ENCODE data around the gene ITGB4. TPM values are rescaled to one million over a fixed set of nuclear protein-coding genes. Genes with fewer than 3 reads are reported as not detected.

Gene ITGB4
- total and polyA plus RNA-seq, 5 donors, result 12.7 to 29.7 (median 20.3) TPM

DNA sequence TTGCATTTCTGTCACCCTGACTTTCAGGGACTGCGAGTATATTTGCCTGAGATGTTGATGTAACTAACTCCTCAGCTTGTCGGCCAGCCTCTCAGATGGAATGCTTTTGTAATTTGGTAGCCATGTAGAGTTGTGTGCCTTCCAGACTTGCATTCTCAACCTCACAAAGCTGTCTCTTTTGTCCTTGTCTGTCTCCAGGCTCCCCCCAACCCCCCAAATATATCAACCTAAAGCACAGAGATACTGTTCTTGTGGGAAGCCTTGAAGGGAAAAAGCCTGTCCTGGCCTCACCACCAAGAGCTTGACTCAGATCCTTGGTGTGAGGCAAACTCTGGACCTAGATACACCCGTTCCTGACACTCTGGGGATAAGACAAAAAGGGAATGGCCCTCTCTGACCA is 35.8 kb upstream of the ITGB4 start:
- no peak for DNase-seq
- Histone ChIP-seq H3K27me3 (ENCODE audit: control insufficient read depth, insufficient read depth) (no peaks in the 10 kb centered on the region), H3K4me3 (ENCODE audit: low read length) (no peak overlapping the region), H3K4me1 (ENCODE audit: control insufficient read depth, insufficient read depth, low read length) (peaks cover 24% of the 10 kb centered on the region), H3K9me3 (ENCODE audit: control insufficient read depth, low read length) (no peaks in the 10 kb centered on the region), H3K27ac (ENCODE audit: low read length) (peak overlapping the region; percentile 39)
- 62% methylated on average over 3 of the region's 3 CpGs for whole genome bisulfite sequencing
- intact Hi-C loops (cut with DNase I), result no loop called here
- ATAC-seq, result no peak

DNA sequence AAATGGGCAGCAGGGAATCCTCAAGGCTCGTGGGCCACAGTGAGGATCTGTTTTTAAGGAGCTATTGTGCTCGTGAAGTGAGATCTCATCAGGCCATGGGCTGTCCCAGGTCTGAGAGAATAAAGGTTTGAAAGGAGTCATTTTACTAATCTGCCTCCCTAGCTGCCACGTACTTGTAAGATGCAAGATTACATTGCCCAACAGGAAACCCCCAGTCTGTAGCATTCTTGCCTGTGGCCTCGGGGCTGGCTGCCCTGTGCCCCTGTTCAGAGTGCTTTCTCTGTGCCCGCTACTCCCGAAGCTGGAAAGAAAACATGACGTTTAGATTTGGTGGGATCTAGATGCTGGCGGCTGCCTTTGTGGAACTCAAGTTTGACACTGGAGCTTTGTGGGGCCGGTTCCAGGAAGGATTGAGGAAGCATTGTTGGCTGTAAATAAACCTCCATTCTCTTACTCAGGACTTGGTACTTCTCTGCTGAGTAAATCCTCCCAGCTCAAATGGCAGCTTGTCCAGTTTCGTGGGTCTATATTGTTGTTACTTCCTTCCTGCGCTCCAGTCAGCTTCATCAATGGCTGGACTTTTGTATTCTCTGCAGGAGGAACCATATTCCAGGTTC is 32.9 kb upstream of the ITGB4 start:
- intact Hi-C loops (cut with DNase I), result no loop called here
- no peaks in the 10 kb centered on the region for H3K27me3 ChIP-seq (ENCODE audit: control insufficient read depth, insufficient read depth)
- H3K4me3 ChIP-seq (ENCODE audit: low read length), result no peak overlapping the region
- H3K27ac ChIP-seq (ENCODE audit: low read length), result peak overlapping the region; percentile 53
- 53% methylated on average over 11 of the region's 11 CpGs for WGBS
- H3K4me1 ChIP-seq (ENCODE audit: control insufficient read depth, insufficient read depth, low read length), result peaks cover 24% of the 10 kb centered on the region
- H3K9me3 ChIP-seq (ENCODE audit: control insufficient read depth, low read length), result no peaks in the 10 kb centered on the region
- ATAC-seq, result peak in 1 of 2 donors; percentile 40
- peak in 1 of 3 donors; percentile 52 for DNase-seq

DNA sequence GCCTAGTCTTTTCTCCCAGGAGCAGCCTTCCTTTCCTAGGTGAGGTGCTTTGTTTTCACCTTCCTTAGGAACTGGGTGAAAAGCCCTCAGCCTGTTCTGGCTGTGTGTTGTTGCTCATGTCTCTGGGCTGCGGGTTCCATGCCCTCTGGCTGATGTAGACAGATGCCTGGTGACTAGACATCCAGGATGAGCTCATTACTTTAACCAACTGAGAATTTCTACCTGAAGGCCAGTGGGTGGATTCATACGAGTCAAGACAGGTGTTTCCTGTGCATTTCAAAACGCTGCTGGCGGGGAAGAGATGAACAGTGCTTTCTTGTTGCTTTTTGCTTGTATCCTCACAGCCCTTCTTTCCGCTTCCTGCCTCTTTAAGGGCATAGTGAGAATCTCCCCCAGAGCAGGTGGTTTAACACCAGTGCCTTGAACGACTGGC is 31.8 kb upstream of the ITGB4 start:
- no peak overlapping the region for H3K4me3 ChIP-seq (ENCODE audit: low read length)
- 80% methylated on average over 6 of the region's 6 CpGs for WGBS
- H3K4me1 ChIP-seq (ENCODE audit: control insufficient read depth, insufficient read depth, low read length), result peaks cover 21% of the 10 kb centered on the region
- intact Hi-C loops (cut with DNase I), result no loop called here
- no peaks in the 10 kb centered on the region for H3K27me3 ChIP-seq (ENCODE audit: control insufficient read depth, insufficient read depth)
- no peaks in the 10 kb centered on the region for H3K9me3 ChIP-seq (ENCODE audit: control insufficient read depth, low read length)
- DNase-seq (no peak), ATAC-seq (no peak)
- no peak overlapping the region for H3K27ac ChIP-seq (ENCODE audit: low read length)

DNA sequence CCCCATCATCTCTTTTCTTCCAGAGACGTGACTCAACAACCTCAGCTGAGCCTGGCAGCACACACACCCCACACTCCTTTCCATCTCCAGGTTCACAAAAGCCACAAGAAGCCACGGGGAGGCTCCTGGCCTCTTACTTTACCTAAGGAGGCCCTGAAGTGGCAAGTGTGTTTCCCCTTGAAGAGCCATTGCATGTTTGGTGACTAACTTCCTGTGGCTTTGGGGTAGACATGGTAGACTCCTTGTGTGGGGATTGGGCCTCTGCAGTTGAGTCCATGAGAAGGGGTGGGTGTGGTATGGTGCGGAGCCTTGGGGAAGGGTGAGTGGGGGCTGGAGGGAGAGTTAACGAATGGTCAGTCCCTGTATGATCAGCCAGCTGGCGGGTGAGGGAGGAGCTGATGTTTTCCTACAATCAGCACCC is 29.9 kb upstream of the ITGB4 start:
- ATAC-seq, result no peak
- peak in 1 of 3 donors; percentile 53 for DNase-seq
- Histone ChIP-seq H3K4me3 (ENCODE audit: low read length) (no peak overlapping the region), H3K4me1 (ENCODE audit: control insufficient read depth, insufficient read depth, low read length) (peaks cover 15% of the 10 kb centered on the region), H3K27ac (ENCODE audit: low read length) (no peak overlapping the region), H3K9me3 (ENCODE audit: control insufficient read depth, low read length) (no peaks in the 10 kb centered on the region), H3K27me3 (ENCODE audit: control insufficient read depth, insufficient read depth) (no peaks in the 10 kb centered on the region)
- WGBS, result 84% methylated on average over 5 of the region's 5 CpGs
- intact Hi-C loops (cut with DNase I), result no loop called here

DNA sequence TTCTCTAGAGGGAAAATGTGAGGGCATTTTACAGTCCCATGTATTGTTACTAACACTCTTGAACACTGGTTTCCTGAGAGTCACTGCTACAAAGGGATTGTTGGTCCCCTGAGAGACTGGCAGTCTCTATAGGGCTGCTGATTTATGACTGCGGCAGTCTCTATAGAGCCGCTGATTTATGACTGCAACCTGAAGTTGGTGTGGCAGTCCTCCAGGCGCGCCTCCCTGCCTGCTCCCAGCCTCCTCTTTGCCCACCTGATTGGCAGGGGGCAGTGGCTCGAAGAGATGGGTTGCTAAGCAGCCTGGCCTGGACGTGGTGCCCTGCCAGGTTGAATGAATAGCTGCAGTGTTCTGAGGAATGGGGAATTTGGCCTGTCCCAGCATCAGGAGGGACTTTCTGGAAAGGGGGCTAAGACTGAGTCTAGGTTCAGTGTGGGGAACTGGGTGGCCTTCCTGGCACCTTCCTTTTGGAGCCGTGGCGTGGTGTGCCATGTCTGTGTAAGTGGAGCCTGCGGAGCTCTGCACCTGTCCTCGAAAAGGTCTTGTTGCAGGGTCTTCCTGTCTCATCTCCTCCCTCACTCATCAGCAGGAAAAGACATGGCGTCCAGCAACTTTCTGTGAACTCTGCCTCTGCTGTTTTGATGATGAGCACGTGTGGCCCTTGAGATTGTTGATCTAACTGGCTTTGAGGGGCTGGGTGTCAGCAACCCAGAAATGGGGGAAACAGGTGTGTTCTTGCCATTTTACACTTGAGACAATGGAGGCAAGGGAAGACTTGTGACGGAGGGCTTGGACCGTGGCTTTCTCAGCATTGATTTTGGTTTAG is 29.2 kb upstream of the ITGB4 start:
- 82% methylated on average over 14 of the region's 14 CpGs for WGBS
- Histone ChIP-seq H3K27me3 (ENCODE audit: control insufficient read depth, insufficient read depth) (no peaks in the 10 kb centered on the region), H3K9me3 (ENCODE audit: control insufficient read depth, low read length) (no peaks in the 10 kb centered on the region), H3K27ac (ENCODE audit: low read length) (no peak overlapping the region), H3K4me1 (ENCODE audit: control insufficient read depth, insufficient read depth, low read length) (peaks cover 11% of the 10 kb centered on the region), H3K4me3 (ENCODE audit: low read length) (no peak overlapping the region)
- no peak for DNase-seq
- no peak for ATAC-seq
- intact Hi-C loops (cut with DNase I), result no loop called here

DNA sequence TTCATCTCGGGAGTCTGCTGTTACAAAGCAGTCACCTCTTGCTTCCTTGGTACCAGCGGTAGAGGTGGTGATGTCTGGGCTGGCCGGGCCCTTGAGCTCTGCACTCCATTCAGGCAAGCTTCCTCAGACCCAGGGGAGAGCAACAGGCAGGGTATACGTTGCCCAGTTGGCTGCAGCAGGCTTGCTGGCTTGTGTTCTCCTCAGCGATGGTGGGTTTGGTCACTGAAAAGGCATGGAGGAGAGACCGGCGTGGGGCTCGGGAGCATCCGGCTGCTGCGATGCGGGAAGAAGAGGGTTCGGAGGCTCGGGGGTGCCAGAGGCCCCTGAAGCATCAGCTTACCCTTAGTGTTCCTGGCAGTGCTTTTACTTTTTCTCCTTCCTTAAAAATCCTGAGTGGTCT is 28.3 kb upstream of the ITGB4 start:
- H3K4me1 ChIP-seq (ENCODE audit: control insufficient read depth, insufficient read depth, low read length), result peaks cover 13% of the 10 kb centered on the region

DNA sequence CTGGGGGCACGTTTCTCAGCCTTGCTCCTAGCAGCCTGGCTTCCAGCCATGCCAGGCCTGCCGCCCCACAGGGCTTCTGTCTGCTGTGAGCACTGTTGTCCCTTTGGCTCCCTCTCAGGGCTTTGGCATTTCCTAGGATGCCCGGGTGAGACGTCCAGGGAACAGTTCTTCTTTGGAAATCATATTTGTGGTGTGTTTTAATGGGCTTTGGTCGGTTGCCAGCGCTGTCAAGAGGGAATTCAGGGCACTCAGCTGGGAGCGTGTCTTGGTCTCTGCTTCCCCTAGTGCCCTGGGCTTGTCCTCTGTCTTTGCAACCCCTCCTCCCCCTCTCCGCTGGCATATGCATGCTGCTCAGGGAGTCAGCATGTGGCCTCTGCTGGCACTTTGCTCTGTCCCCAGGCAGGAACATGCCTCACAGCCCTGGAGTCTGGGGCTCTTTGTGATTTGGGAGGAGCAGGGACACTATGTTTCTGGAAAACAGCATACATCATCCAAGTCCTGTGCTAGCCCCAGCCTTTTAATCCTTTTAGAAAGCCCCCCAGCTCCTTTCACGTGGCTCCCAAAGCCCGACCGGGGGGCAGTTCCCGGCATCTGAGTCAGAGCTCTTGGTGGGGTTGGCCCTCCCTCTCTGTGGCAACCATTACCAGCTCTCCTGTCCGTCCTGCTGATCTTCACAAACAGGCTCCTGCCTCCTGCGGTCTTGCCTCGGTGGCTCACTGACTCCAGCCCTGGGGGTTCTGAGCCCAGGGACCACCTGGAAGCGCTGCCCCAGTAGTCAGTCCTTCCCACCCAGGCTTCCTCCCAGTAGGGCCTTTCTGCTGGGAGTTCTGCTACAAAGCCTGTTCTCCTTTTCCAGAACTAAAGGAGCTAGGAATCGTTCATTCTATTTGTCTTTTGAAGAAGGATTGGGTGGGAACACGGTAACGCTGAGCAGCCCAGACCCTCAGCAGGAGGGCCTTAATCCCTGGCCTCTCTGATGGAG is 27.5 kb upstream of the ITGB4 start:
- no peak overlapping the region for H3K4me3 ChIP-seq (ENCODE audit: low read length)
- peak; percentile 80 to 89 (median 87) for DNase-seq
- H3K9me3 ChIP-seq (ENCODE audit: control insufficient read depth, low read length), result no peaks in the 10 kb centered on the region
- WGBS, result 58% methylated on average over 19 of the region's 19 CpGs
- no peaks in the 10 kb centered on the region for H3K27me3 ChIP-seq (ENCODE audit: control insufficient read depth, insufficient read depth)
- peaks cover 11% of the 10 kb centered on the region for H3K4me1 ChIP-seq (ENCODE audit: control insufficient read depth, insufficient read depth, low read length)
- ATAC-seq, result peak; percentile 77 to 84
- H3K27ac ChIP-seq (ENCODE audit: low read length), result peak overlapping the region; percentile 93
- intact Hi-C loops (cut with DNase I), result no loop called here

More for the DNA sequence above, 28.3 kb upstream of the ITGB4 start:
- no peak for ATAC-seq
- no peak overlapping the region for H3K4me3 ChIP-seq (ENCODE audit: low read length)
- no peak for DNase-seq
- H3K27me3 ChIP-seq (ENCODE audit: control insufficient read depth, insufficient read depth), result no peaks in the 10 kb centered on the region
- intact Hi-C loops (cut with DNase I), result no loop called here
- H3K27ac ChIP-seq (ENCODE audit: low read length), result peak overlapping the region; percentile 93
- no peaks in the 10 kb centered on the region for H3K9me3 ChIP-seq (ENCODE audit: control insufficient read depth, low read length)
- 76% methylated on average over 13 of the region's 13 CpGs for WGBS

DNA sequence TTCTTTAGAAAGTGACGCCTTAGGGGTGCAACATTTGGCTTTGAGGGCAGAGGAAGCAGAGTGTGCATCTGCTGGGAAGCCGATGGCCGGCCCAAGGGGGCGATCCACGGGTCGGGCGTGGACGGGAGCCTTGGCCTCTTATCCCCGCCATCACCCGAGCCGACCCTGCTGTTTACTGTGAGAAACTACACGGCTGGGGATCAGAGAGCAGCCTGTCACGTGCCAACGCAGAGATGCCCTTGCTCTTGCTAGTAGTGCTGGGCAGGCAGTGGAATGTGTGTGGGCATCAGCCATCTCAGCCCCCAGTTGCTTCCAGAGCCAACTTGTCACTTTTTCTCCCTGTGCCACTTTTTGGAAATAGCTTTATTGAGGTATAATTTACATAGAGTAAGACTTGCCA is 26.7 kb upstream of the ITGB4 start:
- peak in 1 of 2 donors; percentile 10 for ATAC-seq
- H3K4me3 ChIP-seq (ENCODE audit: low read length), result no peak overlapping the region
- WGBS, result 56% methylated on average over 14 of the region's 14 CpGs
- peak in 2 of 3 donors; percentile 59 to 66 for DNase-seq
- peak overlapping the region; percentile 93 for H3K27ac ChIP-seq (ENCODE audit: low read length)
- peaks cover 11% of the 10 kb centered on the region for H3K4me1 ChIP-seq (ENCODE audit: control insufficient read depth, insufficient read depth, low read length)
- no peaks in the 10 kb centered on the region for H3K9me3 ChIP-seq (ENCODE audit: control insufficient read depth, low read length)
- no peaks in the 10 kb centered on the region for H3K27me3 ChIP-seq (ENCODE audit: control insufficient read depth, insufficient read depth)
- intact Hi-C loops (cut with DNase I), result no loop called here

DNA sequence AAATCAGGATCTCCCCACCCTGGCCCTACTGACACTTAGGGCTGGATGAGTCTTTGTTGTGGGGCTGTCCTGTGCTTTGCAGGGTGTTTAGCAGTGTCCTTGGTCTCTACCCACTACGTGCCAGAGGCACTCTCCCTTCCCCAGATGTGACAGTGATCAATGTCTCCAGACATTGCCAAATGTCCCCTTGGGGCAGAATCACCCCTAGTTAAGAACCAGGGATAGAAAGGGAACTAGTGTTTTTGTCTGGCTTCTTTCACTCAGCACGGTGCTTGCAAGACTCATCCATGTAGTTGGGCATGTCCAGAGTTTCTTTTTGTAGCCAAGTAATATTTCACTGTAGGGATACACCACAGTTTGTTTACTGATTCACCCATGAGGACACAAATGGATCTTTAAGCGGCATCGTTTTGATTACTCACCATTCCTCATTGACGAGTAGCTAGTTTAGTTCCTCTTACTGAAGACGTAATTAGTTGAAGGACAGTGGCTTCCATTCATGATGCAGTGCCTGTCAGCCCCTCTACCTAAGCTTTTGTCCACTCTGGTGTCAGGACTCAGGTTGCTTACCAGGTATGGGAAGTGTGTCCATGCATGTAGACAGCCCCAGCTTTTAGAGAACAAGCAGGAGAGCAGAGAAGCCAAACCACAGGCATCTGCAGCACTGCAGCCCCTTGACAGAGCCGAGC is 26.0 kb upstream of the ITGB4 start:
- ATAC-seq (no peak), DNase-seq (no peak)
- Histone ChIP-seq H3K4me1 (ENCODE audit: control insufficient read depth, insufficient read depth, low read length) (peaks cover 12% of the 10 kb centered on the region), H3K9me3 (ENCODE audit: control insufficient read depth, low read length) (no peaks in the 10 kb centered on the region), H3K4me3 (ENCODE audit: low read length) (no peak overlapping the region), H3K27ac (ENCODE audit: low read length) (peak overlapping the region; percentile 93), H3K27me3 (ENCODE audit: control insufficient read depth, insufficient read depth) (no peaks in the 10 kb centered on the region)
- WGBS, result 75% methylated on average over 7 of the region's 7 CpGs
- intact Hi-C loops (cut with DNase I), result no loop called here

DNA sequence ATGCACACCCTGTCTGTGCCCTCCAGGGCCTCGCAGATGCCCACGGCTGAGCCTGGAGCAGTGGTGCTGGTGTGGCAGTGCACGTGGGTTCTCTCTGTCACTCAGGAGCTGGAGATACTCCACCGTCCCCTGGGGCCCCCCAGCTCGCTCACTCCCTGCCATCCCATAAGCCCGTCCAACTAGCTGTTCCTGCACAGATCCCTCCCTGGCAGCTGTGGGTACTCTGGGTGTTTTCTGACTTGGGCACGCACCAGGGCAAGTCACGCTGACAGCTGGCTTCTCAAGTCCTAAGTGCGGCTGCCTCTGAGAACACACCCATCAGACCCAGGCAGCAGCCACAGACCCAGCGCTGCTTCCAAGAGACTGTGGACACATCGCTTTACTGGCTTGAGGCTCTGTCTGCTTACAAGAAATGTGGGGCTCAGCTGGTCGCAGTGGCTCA is 25.4 kb upstream of the ITGB4 start:
- Histone ChIP-seq H3K27me3 (ENCODE audit: control insufficient read depth, insufficient read depth) (no peaks in the 10 kb centered on the region), H3K27ac (ENCODE audit: low read length) (peak overlapping the region; percentile 93), H3K4me3 (ENCODE audit: low read length) (no peak overlapping the region), H3K4me1 (ENCODE audit: control insufficient read depth, insufficient read depth, low read length) (peaks cover 17% of the 10 kb centered on the region), H3K9me3 (ENCODE audit: control insufficient read depth, low read length) (no peaks in the 10 kb centered on the region)
- WGBS, result 62% methylated on average over 12 of the region's 12 CpGs
- intact Hi-C loops (cut with DNase I), result no loop called here
- ATAC-seq, result peak; percentile 17 to 63
- DNase-seq, result peak; percentile 57 to 84 (median 83)
